Upper lobe of left lung (tissue), 4 donors: Measurements from ENCODE around the gene LDB2.

ENCODE experiments used
- CTCF ChIP-seq, 6 experiments: fragments of 450-650 bp in 4 of 6; fragments of 200-600 bp in 2 of 6; sonication (generic) in 2 of 6; IDR thresholded peaks; one replicate each; pipeline ENCODE4 v1.5.1; 2016 to 2019; ENCODE audit warnings: antibody characterized with exemption in 6 of 6
- POLR2A ChIP-seq, 4 donors: fragments of 450-650 bp; IDR thresholded peaks; one replicate each; pipeline ENCODE4 v1.5.1; 2016 to 2017; ENCODE audit warnings: antibody characterized with exemption in 4 of 4, mild to moderate bottlenecking in 2 of 4
- POLR2AphosphoS5 ChIP-seq, 2 donors: sonication (generic); formaldehyde crosslinking; IDR thresholded peaks; one replicate each; pipeline ENCODE4 v1.5.1; 2017; ENCODE audit warnings: antibody characterized with exemption in 2 of 2

GRCh38 chr4:16684935-16685334 is 213.5 kb downstream of the LDB2 start:
- TF ChIP-seq CTCF (IDR thresholded peaks at IDR 0.05), result no peak
- TF ChIP-seq POLR2A (IDR thresholded peaks at IDR 0.05), result no peak
- no peak for TF ChIP-seq POLR2AphosphoS5 (IDR thresholded peaks at IDR 0.05)
